GM19463 (cell line): Measurements from ENCODE around the gene ABHD16A.
"Not testable (repeated sequence)": the region's sequence is repeated elsewhere in the genome, so short reads cannot be mapped to it uniquely, and the experiment has no call there.

Experiments
- ATAC-seq: cut with Tn5 transposase; IDR thresholded peaks from one replicate; pipeline ENCODE4 v1.9.1; 2021; ENCODE audit warnings: mild to moderate bottlenecking, moderate library complexity; ENCODE audit not compliant: unreplicated experiment

Gene ABHD16A

GRCh38 chr6:31715022-31715958 lies 12.2 kb upstream of the ABHD16A start, which contains the start of gene LY6G6D:
Gene LY6G6D (plus strand): TSS chr6:31715348. CDS start chr6:31715356, 8 bp downstream.
- ATAC-seq, result no peak

- no peak for ATAC-seq
Measured at GRCh38 chr6:31713991-31714684, 11.0 kb upstream of the ABHD16A start.

GRCh38 chr6:31713465-31713864 lies 10.3 kb upstream of the ABHD16A start:
- no peak for ATAC-seq

- ATAC-seq, result no peak
Measured at GRCh38 chr6:31712296-31712695, 9.2 kb upstream of the ABHD16A start.

GRCh38 chr6:31711233-31711632 lies 8.1 kb upstream of the ABHD16A start:
- no peak for ATAC-seq

GRCh38 chr6:31710523-31711219 lies 7.5 kb upstream of the ABHD16A start:
- ATAC-seq, result no peak

GRCh38 chr6:31709157-31709556 lies 6.0 kb upstream of the ABHD16A start:
- ATAC-seq, result not testable (repeated sequence)

GRCh38 chr6:31708224-31708623 lies 5.1 kb upstream of the ABHD16A start:
- no peak for ATAC-seq

- no peak for ATAC-seq
Measured at GRCh38 chr6:31707701-31708100, 4.6 kb upstream of the ABHD16A start.

GRCh38 chr6:31706599-31706998 lies 3.5 kb upstream of the ABHD16A start, which contains the start of gene LY6G6F:
Gene LY6G6F (plus strand): TSS chr6:31706866. CDS start chr6:31706907, 41 bp downstream.
- ATAC-seq, result no peak

- ATAC-seq, result no peak
Measured at GRCh38 chr6:31705931-31706330, 2.8 kb upstream of the ABHD16A start.

- ATAC-seq, result no peak
Measured at GRCh38 chr6:31702405-31702818, 712 bp downstream of the ABHD16A start.

GRCh38 chr6:31701666-31702404 lies 1.3 kb downstream of the ABHD16A start:
- ATAC-seq, result no peak

- ATAC-seq, result no peak
Measured at GRCh38 chr6:31700740-31701401, 2.3 kb downstream of the ABHD16A start.

- no peak for ATAC-seq
Measured at GRCh38 chr6:31697555-31697954, 5.6 kb downstream of the ABHD16A start.

- ATAC-seq, result no peak
Measured at GRCh38 chr6:31693535-31693934, 9.6 kb downstream of the ABHD16A start.

- ATAC-seq, result no peak
Measured at GRCh38 chr6:31692886-31693285, 10.2 kb downstream of the ABHD16A start.

GRCh38 chr6:31692353-31692752 lies 10.8 kb downstream of the ABHD16A start:
- no peak for ATAC-seq

GRCh38 chr6:31691564-31692108 lies 11.5 kb downstream of the ABHD16A start:
- ATAC-seq, result no peak

- ATAC-seq, result no peak
Measured at GRCh38 chr6:31691078-31691463, 12.1 kb downstream of the ABHD16A start.
